ENCODE data around the gene PALMD.

The PALMD gene

GRCh38 chr1:99645699-99646531 lies at the start of gene PALMD:
TSS of gene PALMD (plus strand) at chr1:99646113. CDS start at chr1:99646318, 205 bp downstream.
- ATAC-seq, result no peak

GRCh38 chr1:99598738-99599411 lies 47.0 kb upstream of the PALMD start:
- no peak for ATAC-seq

DNA sequence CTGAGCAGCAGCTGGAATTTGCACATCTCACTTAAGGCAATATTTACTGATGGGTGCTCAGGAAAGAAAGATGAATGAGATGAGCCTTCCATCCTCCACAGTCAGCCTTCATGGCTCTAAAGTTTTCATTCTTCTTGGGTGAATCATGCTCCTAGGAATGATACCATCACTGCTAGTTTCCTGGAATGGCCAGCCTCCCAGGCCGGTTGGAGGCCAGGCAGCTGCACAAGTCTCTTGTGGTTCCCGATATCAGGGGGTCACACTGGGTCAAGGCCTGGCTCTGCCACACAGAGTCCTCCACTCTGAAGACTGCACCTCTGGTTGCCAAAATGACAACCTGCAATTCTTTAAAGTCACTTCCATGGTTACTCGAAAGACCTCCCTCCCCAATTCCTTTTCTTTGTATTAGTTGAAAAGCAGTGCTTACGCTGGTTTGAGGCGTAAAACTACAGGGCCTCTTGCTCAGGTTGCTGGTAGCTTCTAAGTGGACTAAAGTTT lies 46.2 kb upstream of the PALMD start:
- ATAC-seq, result no peak

- no peak for ATAC-seq
These were observed 45.1 kb upstream of the PALMD start for GRCh38 chr1:99600782-99601181.

DNA sequence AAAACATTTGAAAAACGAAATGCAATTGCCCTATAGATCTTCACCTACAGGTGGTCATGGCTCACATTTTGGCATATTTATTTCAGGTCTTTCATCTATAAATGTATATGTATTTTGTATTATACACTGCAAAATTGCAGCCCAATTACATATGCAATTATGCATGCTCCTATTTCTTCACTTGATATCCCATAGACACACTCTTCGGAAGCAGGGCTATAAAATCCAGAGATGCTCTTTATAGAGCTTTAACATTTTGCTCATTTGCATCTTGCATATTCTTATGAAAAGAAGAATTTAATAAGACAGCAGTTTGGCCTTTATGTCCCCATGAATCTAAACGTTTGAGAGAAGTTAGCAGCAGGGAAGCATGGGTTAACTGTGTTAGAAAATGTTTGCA lies 44.7 kb upstream of the PALMD start:
- ATAC-seq, result no peak

DNA sequence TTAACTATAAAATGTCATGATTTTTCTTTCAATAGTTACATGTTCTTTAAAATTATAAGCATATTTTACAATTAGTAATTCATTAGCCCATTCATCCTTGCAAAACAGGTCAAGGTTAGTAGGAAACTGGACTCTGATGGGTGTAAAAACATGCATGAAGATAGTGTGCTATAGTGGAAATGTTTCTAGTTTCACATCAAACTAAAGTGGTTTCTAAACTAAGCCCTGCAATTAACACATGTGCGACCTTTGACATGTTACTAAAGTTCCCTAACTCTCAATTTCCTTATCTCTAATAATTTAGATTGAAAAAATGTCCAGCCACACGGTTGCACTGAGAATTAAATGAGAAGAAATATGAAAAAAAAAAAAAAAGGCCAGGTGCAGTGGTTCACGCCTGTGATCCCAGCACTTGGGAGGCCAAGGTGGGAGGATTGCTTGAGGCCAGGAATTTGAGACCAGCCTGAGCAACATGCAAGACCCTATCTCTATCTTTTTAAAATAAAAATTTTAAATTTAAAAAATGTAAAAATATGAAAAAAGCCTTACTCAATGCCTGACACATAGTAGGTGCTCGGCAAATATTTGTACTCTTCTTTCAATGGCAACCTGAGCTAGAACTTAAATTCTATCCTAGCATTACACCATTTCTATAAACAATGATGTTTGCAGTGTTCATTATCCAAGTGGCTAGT lies 44.1 kb upstream of the PALMD start:
- no peak for ATAC-seq

DNA sequence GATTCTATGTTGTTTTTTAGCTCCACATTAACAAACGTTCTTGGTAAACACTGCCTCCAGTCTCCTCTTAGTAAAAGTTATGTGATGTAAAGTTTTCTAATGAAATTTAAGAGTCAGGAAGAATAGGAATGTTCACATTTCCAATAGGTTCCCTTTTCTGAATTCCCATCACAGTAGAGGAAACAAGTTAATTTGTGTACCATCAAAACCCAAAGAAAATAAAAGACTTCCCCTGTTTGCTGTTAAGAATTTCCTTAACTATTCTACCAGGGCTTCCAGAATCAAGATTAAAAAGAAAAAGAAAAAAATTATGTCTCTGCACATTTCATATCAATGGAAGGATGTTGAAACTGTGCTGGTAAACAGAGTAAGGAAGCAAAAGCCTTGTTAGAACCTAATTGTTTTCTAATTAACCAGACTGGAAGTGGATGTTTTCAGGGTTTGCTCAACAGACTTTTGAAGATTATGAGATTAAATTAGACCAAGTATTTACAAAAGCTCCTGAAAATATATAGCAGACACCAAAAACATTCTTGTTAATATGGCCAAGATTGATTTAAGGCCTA lies 43.4 kb upstream of the PALMD start:
- no peak for ATAC-seq

GRCh38 chr1:99603699-99604560 lies 42.0 kb upstream of the PALMD start:
- ATAC-seq, result no peak

DNA sequence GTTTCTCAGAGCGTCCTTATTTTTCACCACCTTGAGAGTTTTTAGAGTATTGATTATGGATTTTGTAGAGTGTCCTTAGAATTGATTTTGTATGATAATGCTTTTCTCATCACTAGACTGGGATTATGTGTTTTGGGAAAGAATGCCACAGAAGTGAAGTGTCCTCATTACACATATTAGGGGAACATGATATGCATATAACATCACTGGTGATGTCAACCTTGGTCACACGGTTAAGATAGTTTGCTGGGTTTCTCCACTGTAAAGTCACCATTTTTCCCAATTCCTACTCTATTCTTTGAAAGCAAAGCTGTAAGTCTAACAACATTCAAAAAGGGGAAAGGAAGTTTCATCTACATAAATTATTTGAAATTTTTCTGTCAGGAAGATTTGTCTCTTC lies 39.6 kb upstream of the PALMD start:
- no peak for ATAC-seq

GRCh38 chr1:99607590-99607989 lies 38.3 kb upstream of the PALMD start:
- no peak for ATAC-seq

- ATAC-seq, result no peak
These were observed 37.9 kb upstream of the PALMD start for GRCh38 chr1:99608058-99608457.

GRCh38 chr1:99613716-99614115 lies 32.2 kb upstream of the PALMD start:
- ATAC-seq, result no peak

GRCh38 chr1:99614728-99615127 lies 31.2 kb upstream of the PALMD start:
- no peak for ATAC-seq

DNA sequence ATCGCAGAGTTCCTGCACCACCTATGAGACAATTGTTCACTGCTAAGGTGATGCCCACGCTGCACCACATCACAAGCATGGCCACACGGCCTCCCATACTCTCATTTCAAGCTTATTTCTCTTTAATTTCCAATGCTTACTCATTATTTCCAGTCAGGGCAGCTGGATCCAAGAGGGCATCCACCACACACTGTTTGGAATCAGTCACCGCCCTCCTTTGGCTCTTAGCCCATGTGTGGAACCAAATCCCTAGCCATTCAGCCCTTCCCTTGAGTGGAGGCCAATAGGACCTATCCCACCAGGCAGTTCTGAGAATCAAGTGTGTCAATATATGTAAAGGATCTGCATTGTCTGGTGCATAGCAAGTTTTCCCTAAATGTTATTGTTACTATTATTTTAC lies 26.3 kb upstream of the PALMD start:
- no peak for ATAC-seq

DNA sequence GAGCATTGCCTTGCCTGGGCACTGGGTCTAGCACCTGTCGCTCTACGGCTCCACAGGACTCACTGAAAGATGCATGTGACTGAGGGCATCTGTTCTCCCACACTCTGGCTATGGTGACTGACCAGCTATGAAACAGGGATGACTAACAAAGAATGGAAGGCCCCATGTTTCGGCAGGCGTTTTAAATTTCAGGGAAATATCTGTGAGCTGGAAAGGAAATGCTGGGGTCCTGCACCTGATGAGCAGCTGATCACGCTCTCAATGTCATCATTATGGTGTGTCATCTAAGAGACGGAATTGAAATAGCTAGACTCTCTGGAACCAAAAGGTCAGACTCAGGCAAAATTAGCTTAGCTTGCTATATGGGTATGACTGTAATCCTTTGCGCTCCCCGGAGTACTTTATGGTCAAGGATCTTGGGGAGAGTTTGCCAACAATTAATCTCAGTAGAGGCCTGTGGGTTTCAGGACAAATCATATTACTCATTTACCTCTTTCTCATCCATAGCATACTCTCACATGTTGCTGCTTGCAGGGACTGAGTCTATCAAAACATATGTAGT lies 24.5 kb upstream of the PALMD start:
- no peak for ATAC-seq

DNA sequence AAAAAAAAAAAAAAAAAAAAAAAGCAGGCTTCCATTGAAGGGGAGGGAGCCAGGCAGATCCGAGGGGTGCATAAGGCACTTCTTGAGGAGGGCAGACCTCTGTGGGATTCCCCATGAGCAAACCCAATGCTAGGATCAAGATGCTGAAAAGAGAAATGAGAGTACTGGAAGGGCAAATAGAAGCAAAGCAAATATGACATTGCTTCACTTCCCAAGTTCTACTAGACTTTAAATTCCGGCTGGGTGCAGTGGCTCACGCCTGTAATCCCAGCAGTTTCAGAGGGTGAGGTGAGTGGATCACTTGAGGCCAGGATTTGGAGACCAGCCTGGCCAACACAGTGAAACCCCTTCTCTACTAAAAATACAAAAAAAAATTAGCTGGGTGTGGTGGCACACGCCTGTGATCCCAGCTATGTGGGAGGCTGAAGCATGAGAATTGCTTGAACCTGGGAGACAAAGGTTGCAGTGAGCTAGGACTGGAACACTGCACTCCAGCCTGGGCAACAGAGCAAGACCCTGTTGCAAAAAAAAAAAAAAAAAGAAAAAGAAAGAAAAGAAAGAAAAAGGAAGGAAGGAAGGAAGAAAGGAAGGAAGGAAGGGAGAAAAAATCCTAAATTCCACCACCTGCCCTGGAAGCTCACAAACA lies 23.1 kb upstream of the PALMD start:
- no peak for ATAC-seq

DNA sequence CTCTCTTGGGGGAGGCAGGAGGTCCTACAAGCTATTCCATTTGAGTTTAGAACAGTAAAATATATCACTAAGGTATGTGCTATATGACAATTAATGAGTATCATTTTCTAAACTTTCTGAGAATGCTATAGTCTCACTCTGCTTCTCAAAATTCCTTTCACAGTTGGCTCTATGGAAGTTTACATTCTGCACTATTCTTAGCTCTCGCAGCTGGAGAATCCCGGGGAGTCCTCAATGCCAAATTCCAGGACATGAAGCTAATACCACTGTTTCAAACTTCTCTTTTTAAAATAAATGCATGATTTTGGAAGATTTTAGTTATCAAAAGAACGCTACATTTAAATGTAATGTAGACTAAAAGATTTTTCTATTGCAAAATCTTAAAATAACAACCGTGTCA lies 22.4 kb upstream of the PALMD start:
- no peak for ATAC-seq

GRCh38 chr1:99627615-99628014 lies 18.3 kb upstream of the PALMD start:
- ATAC-seq, result no peak

DNA sequence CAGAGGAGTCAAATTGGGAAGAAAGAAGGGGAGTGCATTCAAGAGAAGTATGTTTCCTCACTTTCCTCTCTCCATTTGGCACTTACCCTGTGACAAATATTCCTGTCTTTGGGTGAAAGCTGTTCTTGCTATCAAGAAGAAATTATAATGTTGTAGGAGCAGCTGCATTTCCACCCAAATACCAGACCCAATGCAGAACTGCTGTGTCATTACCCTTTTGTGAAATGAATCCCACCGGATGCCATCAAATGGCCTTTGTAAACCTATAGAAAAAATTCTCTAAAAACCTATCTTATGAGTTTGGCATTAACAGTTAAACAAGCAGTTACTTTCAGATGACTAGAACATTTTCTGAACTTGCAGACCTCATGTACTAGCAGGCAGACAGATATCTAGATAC lies 16.7 kb upstream of the PALMD start:
- no peak for ATAC-seq

DNA sequence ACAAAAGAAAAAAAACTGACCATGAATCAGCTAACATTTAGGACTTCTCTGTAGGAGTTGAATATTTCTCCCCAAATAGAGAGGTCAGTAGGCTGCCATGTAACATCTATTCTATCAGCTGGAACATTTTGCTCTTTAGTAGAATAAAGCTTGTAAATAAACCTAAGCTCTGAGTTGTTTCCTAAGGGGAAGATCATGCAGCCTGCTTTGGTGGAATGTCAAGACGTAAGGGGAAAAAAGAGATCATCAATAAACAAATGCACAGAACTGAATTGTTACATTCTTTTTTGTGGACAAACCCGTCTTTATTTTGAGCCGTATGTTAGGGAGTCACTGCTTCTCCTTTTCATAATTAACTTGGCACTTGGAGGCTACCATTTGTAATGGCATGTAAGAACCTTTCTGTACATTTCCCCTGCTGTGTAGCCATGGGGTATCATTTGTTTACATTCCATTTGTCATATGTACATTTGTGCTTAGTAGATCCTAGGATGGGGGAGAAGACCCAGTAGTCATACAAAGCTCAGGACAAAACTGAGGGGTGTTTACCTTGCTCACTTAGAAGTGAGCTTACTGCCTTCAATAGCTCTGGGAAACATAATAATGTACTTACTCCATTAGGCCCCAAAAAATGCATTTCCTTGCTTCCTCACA lies 10.8 kb upstream of the PALMD start:
- no peak for ATAC-seq

- ATAC-seq, result no peak
These were observed 10.2 kb upstream of the PALMD start for GRCh38 chr1:99635664-99636063.
